DMS 273 treated with DMSO at 0.1 percent for 48 hours (cell line): ENCODE measurements around the gene FSTL3.
"Not testable (repeated sequence)": the region's sequence is repeated elsewhere in the genome, so short reads cannot be mapped to it uniquely, and the experiment has no call there.

Source experiments
- DNase-seq: peaks from one replicate; lab custom pipeline; 2025; lab: John Stamatoyannopoulos, UW

Gene FSTL3

GRCh38 chr19:711254-711653, 35.1 kb downstream of the FSTL3 start:
- DNase-seq, result no peak

DNA sequence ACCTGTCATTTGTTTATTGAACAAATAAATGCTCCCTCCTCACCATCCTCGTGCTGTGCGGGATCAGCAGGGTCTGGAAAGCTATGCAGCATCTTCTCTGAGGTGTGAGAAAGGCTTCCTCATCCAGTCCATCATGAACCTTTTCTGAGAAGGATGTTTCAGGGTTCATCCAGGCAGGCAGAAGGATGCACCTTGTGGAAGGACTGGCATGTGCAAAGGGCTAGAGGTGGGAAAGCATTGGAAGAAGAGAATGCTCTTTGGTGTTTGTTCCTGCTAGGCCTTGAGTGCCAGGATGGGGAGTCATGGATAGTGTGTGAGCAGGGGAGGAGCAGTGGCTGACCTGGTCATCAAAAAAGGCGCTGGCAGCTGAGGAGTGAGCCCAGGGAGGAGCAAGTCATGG, 39.2 kb downstream of the FSTL3 start:
- no peak for DNase-seq

GRCh38 chr19:718251-718951, 42.2 kb downstream of the FSTL3 start:
- no peak for DNase-seq

- no peak for DNase-seq
These were observed 42.9 kb downstream of the FSTL3 start for GRCh38 chr19:718991-719512.

- DNase-seq, result no peak
These were observed 43.6 kb downstream of the FSTL3 start for GRCh38 chr19:719636-720344.

- DNase-seq, result no peak
These were observed 44.4 kb downstream of the FSTL3 start for GRCh38 chr19:720345-721160.

- DNase-seq, result no peak
These were observed 46.4 kb downstream of the FSTL3 start for GRCh38 chr19:722553-723101.

DNA sequence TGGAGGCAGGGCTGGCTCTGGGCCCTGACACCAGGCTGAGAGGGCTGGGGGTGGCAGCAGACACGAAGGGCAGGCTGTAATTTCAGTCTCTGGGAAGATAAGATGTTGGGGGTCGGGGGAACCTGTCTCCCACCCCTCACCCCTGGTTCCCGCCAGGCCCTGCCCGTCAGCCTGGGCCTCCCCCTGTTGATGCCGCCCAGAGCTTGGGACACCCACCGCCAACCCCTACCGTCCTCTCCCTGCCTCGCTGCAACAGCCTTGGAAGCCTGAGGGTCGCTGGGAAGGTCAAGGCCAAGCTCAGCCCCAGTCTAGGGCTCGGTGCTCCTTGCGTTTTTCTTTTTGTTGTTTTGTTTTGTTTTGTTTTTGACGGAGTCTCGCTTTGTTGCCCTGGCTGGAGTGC, 47.1 kb downstream of the FSTL3 start:
- DNase-seq, result no peak

DNA sequence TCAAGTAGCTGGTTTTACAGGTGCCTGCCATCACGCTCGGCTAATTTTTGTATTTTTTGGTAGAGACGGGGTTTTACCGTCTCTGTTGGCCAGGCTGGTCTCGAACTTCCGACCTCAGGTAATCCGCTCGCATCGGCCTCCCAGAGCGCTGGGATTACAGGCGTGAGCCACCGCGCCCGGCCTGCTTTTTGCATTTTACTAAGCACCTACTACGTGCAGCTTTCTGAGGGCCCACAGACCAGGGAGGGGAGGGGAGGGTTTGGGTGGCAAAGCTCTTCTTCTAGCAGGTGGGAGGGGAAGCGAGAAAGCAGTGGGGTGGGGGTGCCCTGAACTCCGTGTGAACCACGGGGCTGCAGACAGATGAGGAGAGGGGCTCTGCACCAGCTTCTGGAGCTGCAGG, 47.5 kb downstream of the FSTL3 start:
- no peak for DNase-seq

DNA sequence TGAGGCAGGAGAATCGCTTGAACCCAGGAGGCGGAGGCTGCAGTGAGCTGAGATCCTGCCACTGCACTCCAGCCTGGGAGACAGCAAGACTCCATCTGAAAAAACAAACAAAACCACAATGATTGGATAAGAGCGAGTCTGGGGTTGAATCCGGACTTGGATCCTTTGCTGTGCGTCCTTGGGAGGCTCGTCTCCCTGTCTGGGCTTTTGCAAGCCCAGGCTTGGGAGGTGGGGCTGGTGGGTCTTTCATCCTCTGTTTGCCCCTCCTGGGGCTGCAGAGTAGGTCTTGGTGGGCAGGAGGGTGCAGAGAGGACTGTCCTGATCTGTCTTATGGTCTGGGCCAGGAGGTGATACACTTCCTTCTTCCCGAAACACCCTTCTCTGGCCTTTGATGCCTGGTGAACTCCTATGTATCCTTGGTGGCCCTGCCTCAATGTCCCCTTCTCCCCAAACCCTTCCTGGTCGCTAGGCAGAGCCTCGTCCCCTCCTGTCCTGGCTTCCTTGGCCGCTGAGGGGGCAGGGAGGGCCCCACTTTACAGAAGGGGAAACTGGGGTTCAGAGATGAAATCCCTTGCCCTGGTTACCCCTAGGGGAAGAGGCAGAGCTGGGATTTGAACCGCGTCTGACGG, 49.4 kb downstream of the FSTL3 start:
- DNase-seq, result no peak

DNA sequence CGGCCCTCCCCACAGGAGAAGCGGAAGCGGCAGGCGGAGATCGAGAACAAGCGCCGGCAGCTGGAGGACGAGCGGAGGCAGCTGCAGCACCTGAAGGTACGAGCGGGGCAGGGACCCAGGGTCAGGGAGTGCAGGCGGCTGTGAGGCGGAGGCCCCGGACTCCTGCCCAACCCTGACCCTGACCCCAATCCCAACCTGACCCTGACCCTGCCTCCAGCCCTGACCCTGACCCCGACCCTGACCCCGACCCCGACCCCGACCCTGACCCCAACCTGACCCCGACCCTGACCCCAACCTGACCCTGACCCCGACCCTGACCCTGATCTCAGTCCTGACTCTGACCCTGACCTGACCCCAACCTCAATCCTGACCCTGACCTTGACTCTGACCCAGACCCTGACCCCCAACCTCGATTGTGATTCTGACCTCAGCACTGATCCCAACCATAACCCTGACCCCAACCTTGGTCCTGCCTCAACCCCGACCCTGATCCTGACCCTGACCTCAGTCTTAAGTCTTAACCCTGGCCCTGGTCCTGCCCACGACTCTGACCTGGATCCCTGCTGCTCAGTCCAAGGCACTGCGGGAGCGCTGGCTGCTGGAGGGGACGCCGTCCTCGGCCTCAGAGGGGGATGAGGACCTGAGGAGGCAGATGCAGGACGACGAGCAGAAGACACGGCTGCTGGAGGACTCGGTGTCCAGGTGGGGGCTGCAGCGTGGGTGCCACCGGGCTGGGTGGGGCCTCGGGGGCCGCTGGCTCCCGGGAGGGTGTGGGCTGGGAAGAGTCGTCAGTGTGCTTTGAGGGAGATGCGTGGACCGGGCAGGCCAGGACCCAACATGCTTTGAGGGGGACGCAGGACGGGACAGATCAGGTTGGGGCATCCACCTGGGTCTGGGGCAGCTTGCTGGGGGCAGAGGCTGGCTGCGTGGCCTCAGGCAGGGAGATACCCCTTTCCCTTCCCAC, 51.1 kb downstream of the FSTL3 start:
- DNase-seq, result no peak

DNA sequence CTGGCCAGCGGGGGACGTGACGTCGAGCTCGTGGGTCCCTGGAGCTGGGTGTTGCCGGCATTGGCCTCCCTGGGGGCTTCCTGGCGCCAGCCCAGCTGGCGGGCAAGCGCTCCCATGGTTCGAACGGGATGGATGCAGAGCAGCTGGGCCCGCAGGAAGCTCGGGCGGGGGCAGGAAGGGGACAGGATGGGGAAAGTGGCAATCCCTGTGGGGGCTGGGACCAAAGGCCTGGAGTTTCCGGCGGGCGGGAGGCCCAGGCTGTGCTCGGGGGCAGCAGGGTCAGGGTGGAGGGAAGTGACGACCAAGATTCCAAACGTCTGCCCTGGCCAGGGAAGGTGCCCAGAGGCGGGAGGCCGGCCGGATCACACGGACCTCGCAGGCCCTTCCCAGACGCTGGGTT, 51.8 kb downstream of the FSTL3 start:
- DNase-seq, result no peak

DNA sequence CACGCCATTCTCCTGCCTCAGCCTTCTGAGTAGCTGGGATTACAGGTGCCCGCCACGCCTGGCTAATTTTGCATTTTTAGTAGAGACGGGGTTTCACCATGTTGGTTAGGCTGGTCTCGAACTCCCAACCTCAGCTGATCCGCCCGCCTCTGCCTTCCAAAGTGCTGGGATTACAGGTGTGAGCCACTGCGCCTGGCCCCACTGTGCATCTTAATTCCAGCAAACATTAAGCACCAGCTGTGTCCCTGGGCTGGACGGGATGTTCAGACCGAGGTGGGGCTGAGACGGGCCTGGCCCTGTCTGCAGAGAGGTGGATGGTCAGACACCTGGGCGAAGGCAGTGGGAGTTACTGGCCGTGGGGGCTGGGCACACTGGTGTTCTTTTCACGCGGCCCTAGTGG, 53.4 kb downstream of the FSTL3 start:
- not testable (repeated sequence) for DNase-seq

DNA sequence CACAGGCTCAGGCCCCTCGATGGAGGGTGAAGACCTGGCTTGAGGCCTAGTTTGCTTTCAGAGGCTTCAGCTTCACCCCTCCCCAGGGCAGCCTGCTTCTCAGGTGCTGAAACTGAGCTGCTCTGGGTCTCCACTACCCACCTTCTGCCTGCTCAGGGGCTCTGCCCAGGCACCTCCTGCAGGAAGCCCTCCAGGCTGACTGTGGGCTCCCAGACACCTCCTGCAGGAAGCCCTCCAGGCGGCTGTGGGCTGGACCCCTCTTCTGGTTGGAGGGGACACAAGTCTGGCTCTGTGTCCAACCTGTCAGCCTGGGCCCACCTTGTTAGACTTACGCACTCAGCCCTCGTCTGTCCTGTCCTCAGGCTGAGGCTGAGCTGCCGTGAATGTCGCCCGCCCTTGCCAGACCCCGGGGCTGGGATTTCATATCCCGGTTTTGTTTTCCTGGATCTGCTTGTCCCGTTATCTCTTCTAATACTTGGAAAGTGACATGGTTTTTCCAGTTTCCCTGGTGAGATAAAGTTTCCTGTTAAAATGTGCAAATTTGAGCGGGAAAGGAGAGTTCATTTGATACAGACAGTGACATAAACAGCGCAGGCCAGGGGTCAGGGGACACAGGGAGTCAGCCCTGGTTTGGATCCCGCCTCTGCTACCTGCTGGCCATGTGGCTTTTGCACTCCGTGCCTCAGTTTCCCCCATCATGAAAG, 53.9 kb downstream of the FSTL3 start:
- DNase-seq, result no peak

- no peak for DNase-seq
These were observed 54.8 kb downstream of the FSTL3 start for GRCh38 chr19:731000-731399.

DNA sequence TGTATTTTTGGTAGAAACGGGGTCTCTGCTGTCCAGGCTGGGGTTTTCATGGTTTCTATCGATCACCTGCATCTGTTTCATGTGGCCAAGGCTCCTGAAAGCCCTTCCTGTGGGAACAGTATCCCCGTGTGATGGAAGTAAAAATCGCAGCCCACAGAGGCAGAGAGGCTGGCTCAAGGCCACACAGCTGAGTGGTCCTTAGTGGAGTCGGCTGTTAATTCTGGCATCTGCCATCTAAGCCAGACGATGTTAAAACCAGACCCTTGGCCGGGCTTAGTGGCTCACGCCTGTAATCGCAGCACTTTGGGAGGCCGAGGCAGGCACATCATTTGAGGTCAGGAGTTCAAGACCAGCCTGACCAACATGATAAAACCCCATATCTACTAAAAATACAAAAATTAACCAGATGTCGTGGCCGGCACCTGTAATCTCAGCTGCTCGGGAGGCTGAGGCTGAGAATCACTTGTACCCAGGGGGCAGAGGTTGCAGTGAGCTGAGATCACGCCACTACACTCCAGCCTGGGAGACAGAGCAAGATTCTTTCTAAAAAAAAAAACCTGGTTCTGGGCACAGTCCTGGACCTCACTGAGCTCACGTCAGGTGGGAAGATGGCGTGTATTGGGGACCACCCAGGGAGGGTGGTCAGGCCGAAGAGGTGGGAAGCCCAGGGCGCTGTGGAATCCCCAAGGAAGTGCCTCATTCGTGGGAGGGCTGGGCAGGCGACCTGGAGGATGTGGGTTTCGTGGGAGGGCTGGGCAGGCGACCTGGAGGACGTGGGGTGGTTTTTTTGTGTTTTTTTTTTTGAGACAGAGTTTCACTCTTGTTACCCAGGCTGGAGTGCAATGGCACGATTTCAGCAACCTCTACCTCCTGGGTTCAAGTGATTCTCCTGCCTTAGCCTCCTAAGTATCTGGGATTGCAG, 56.2 kb downstream of the FSTL3 start:
- no peak for DNase-seq
